LHCN-M2 (cell line): ENCODE data around the gene ZNF586. TPM values are rescaled to one million over a fixed set of nuclear protein-coding genes. Genes with fewer than 3 reads are reported as not detected.
A peak's percentile ranks its signal among the peaks of the same experiment; 100 is the strongest.
"Not testable (repeated sequence)": the region's sequence is repeated elsewhere in the genome, so short reads cannot be mapped to it uniquely, and the experiment has no call there.

ENCODE experiments used
- DNase-seq: peaks from one replicate; pipeline ENCODE4 v3.0.0-alpha.2; 2012; ENCODE audit warnings: low read depth
- total RNA-seq: library from RNA; depleted of rRNA; stranded (reverse); fragments of >200 nt; gene quantifications from 2 replicates; pipeline ENCODE4 v1.2.3, GENCODE V29; 2014; rRNA removed

The ZNF586 gene
- total RNA-seq, 1 experiment from 2014 or later: 9.6 TPM

GRCh38 chr19:57823155-57823554 is 53.7 kb downstream of the ZNF586 start:
- DNase-seq: not testable (repeated sequence)

GRCh38 chr19:57823608-57824007 is 54.1 kb downstream of the ZNF586 start:
- not testable (repeated sequence) for DNase-seq

GRCh38 chr19:57825511-57825910 is 56.0 kb downstream of the ZNF586 start:
- no peak for DNase-seq

GRCh38 chr19:57829316-57829715 is 59.8 kb downstream of the ZNF586 start:
- DNase-seq: no peak

DNA sequence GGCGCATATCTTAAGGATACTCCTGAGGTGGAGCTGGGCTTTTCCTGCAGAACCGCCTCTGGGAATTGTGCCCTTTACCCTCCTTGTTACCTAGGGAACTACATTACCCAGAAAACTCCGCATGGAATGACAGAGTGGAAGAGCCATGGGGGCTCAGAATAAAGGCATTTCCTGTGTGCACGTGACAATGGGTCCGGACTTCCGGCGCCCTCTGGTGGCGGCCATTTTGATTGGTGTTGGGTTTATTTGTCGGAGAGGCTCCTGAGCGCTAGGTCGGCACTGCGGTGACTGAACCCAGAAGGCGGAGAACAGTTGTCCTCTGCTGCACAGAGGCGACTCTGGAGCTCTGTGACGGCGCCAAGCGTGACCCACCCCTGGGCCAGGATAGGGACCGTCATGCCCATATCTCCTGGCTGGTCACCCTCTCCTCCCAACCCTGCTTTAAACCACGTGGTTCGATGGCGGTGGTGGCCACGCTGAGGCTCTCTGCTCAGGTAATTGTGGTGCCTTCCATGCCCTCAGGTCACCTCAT is 60.7 kb downstream of the ZNF586 start, which contains the start of gene ZNF587B:
Gene ZNF587B (plus strand): TSS at position 229 of the 532 bp plus-strand sequence. CDS start 230 bp downstream, at position 459.
- DNase-seq: peak; percentile 29

Other genes starting within 250 kb of the ZNF586 start
- gene ZNF549, start 242.3 kb upstream of the ZNF586 start, total RNA-seq: 5.9 and 6.0 TPM in 2 replicates
- gene ZNF550, start 209.8 kb upstream of the ZNF586 start, total RNA-seq: 7.6 and 9.1 TPM in 2 replicates
- 5.4 and 6.9 TPM in 2 replicates for gene ZNF416, start 190.8 kb upstream of the ZNF586 start, total RNA-seq
- gene ZIK1, start 185.5 kb upstream of the ZNF586 start, total RNA-seq: 5.1 and 5.4 TPM in 2 replicates
- gene ZNF530, start 169.8 kb upstream of the ZNF586 start, total RNA-seq: 11.1 and 16.2 TPM in 2 replicates
- gene ZNF134, start 155.4 kb upstream of the ZNF586 start, total RNA-seq: 22.3 and 22.9 TPM in 2 replicates
- gene ZNF211, start 136.5 kb upstream of the ZNF586 start, total RNA-seq: 11.4 and 12.1 TPM in 2 replicates
- gene ZSCAN4, start 100.7 kb upstream of the ZNF586 start, total RNA-seq: 0.11 TPM in 1 of 2 replicates, not detected in the other
- 8.9 and 12.3 TPM in 2 replicates for gene ZNF551, start 87.7 kb upstream of the ZNF586 start, total RNA-seq
- gene ZNF154, start 60.5 kb upstream of the ZNF586 start, total RNA-seq: 0.96 and 1.1 TPM in 2 replicates
- 4.2 TPM in 2 replicates for gene ZNF671, start 42.1 kb upstream of the ZNF586 start, total RNA-seq
- 8.3 and 12.4 TPM in 2 replicates for gene ZNF776, start 22.9 kb upstream of the ZNF586 start, total RNA-seq
- gene ZNF552, start 45.2 kb downstream of the ZNF586 start, total RNA-seq: 2.2 and 3.5 TPM in 2 replicates
- 6.8 and 7.0 TPM in 2 replicates for gene ZNF587B, start 60.6 kb downstream of the ZNF586 start, total RNA-seq
- gene ZNF587, start 80.2 kb downstream of the ZNF586 start, total RNA-seq: 6.9 and 11.5 TPM in 2 replicates
- gene ZNF814, start 119.4 kb downstream of the ZNF586 start, total RNA-seq: 4.9 and 6.9 TPM in 2 replicates
- 9.3 and 10.8 TPM in 2 replicates for gene ZNF417, start 146.9 kb downstream of the ZNF586 start, total RNA-seq
- 1.5 and 2.4 TPM in 2 replicates for gene ZNF418, start 165.7 kb downstream of the ZNF586 start, total RNA-seq
- 2.9 and 3.7 TPM in 2 replicates for gene ZNF256, start 178.0 kb downstream of the ZNF586 start, total RNA-seq
- gene C19orf18, start 204.9 kb downstream of the ZNF586 start, total RNA-seq: not detected in 2 replicates
- gene ZNF606, start 233.1 kb downstream of the ZNF586 start, total RNA-seq: 13.9 and 15.6 TPM in 2 replicates